GM19468 (cell line): ENCODE data around the gene TRIO.
"Not testable (repeated sequence)": the region's sequence is repeated elsewhere in the genome, so short reads cannot be mapped to it uniquely, and the experiment has no call there.

ENCODE experiments used
- ATAC-seq: cut with Tn5 transposase; IDR thresholded peaks from one replicate; pipeline ENCODE4 v1.9.1; 2021; ENCODE audit warnings: mild to moderate bottlenecking, moderate library complexity, moderate number of reproducible peaks; ENCODE audit not compliant: unreplicated experiment; ENCODE audit errors: extremely low read depth

TRIO gene

DNA sequence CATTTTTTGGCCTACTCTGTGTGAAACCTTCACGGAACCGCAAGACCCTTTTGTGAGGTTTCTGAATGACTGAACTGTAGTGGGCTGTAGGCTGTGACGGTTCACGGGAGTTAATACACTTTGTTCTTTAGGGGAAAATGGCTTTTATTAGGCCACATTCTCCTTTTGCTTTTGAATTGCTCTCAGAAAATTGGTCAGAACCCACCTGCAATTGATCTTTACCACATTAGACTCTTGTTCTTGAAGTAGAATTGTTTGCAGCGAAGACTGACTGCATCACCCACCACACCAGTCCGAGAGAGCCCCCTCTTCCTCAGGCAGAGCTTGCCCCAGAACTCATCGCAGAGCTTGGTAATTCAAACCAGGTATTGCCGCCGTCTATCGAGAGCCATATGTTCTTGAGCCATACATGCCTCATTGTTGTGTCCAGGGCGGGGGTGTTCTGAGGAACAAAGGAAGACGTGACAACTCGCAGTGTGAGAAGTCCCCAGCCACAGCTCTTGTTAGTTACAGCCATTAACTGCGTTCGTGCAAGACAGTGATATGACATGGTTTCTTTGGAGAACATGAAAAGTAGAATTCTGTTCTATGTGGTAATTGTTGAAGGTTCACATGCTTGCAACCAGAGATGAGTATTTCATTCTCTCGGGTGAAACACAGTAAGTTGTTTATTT lies 272.0 kb downstream of the TRIO start:
- no peak for ATAC-seq

DNA sequence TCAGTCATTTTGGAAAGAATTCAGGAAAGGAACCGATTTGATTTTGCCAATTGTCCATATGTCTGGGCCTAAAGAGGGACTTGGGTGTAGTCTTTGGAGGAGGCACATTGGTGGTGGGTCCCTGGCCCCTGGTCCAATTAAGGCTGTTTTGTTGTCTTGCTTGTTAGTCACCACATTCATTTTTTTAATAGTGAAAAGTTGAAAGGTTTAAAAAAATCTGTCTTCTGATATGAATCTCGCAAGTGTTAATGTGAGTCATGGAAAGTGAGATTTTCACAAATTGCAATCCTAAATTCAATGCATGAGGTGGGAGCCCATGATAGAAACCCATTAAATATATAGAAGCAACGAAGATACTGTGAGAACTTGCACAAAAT lies 272.5 kb downstream of the TRIO start:
- no peak for ATAC-seq

DNA sequence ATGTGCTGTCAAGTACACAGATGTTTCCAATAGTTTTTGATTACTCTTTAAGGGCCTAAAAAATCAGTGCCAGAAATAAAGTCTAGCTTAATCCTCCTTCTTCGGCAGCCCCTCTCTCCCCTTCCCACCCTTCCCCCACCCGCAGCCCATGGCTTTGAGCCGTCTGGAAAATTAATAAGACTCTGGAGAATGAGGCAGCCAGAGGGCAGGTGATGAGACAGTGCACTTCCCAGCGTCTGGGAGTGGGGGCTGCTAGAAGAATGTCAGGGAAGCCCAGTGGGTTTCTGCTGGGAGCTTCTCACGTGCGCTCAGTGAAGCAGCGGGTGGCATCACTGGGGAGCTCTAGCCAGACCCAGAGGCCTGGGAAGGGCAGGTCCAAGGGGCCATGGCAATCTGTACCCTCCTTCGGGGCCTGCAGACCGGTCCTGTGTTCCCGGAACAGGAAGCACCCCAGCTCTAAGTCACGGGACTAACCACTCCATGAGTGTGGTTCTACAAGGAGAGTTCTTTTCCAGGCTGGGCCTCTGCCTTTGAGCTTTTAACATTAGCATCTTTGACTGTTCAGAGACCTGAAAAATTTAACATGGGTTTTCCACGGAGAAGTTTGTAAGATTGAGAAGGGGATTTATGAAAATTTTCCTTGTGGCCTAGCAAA lies 273.6 kb downstream of the TRIO start:
- no peak for ATAC-seq

DNA sequence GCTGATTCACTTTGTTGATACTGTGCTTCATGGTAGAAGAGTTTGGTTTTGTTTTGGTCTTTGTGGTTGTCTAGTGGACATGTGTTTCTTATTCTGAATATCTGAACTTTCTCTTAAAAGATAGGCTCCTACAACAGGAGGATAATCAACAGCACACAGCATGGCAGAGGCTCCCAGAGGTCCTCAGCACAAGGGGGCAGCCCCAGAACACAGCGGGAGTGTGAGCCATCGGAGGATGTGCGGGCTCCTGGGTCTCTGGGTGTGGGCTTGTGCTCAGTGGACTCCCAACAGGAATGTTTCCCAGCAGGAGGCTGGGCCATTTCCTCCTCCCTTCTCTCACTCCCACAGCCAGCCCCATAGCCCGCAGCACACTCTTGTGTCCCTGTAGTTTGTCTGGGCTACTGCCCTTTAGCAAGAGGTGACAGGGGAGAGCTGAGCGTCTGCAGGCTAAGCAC lies 274.2 kb downstream of the TRIO start:
- no peak for ATAC-seq

DNA sequence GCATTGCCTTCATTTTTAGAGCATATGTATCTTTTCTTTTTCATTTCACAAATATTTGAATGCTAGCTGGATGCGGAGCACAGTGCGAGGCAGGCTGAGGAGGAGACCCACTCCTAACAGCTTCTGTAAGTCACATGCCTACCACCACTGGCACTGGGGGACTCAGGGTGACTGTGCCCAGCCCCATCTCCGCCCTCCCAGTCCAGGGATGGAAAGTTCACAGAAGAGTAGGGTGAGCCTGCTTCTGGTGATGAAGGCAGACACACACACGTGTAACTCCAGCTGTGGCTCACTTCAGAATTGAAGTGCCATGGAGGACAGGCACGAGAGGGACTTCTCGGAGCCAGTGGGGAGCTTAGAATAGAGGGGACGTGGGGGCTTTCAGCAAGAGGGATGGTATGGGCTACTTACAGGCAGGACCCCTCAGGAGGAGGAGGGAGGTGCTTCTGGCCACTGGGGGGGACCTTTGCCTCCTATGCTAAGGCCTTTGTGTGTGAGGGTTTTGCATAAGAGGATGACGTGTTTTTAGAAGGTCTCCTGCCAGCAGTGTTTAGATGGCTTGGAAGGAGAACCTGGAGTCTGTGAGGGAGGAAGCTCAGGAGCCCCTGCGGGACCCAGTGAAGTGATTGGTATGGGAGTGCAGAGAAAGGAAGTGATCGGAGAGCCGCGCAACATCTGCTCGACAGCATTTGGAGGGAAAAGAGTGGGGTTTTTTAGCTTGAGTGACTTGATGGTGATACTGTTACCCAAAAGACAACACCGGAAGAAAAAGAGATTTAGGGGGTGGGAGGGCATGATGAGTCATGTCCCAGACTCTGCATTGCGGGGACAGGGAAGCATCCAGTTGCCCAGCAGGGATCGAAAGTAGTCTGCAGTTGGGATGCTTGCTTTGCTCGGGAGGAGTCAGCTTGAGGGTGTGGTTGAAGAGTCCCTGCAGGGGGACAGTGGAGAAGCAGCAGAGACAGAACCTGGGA lies 274.9 kb downstream of the TRIO start:
- no peak for ATAC-seq

DNA sequence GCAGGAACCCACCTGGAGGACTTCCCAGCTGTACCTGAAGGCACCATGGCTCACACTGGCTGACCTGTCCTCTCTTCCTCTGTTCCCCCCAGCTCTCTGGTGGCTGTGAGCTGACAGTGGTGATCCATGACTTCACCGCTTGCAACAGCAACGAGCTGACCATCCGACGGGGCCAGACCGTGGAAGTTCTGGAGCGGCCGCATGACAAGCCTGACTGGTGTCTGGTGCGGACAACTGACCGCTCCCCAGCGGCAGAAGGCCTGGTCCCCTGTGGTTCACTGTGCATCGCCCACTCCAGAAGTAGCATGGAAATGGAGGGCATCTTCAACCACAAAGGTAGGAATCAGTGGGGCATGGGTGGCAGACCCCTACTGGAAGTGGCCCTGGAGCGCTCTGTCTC lies 276.5 kb downstream of the TRIO start:
- no peak for ATAC-seq

DNA sequence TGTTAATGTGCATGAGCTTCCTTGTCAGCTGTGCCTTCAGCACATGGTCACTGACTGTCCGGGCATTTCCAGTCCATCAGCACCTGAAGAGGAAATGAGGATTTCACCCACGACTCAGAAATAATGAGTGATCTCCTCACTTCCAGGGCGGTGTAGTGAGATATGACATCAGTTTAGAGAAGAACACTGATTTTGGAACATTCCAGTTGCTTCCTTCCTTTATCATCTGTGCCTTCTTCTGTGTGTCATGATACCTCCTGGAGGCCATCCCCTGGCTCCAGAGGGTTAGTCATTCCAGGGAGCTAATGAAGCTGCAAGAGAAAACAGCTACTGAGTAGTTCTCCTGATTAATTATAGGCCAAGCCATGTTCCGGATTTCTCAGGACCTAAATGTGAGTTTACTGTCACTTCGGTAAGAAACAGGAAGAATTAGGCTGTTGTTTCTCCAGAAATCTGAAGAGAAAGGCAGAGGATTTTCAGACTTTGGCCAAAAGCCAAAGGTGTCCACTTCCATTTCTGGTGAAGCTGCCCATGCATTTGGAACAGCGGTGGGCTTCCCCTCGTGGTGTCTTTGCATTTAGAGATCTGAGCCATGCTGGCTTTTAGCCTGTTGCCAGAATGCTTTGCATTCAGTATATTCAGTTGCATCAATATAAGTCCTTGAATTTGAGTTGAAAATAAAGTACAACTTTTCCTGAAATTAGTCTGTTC lies 277.1 kb downstream of the TRIO start:
- ATAC-seq: no peak

DNA sequence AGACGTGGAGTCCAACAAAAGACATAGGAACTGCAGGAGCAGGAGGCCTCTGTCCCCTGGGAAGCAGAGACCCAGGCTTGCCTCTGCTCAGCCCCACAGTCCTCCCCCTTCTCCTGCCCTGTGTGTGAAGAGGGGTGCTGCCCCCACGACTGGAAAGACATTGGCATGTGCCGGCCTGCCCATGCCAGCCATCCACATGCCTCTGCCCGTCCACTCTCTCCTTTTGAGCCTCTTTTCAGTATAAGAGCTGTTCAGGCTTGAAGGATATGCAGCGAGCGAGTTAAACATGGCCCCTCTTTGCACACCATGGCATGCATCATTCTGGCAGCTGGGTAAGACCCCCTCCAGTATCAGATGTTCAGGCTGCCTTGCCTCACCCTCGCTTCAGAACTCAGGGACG lies 278.7 kb downstream of the TRIO start:
- no peak for ATAC-seq

DNA sequence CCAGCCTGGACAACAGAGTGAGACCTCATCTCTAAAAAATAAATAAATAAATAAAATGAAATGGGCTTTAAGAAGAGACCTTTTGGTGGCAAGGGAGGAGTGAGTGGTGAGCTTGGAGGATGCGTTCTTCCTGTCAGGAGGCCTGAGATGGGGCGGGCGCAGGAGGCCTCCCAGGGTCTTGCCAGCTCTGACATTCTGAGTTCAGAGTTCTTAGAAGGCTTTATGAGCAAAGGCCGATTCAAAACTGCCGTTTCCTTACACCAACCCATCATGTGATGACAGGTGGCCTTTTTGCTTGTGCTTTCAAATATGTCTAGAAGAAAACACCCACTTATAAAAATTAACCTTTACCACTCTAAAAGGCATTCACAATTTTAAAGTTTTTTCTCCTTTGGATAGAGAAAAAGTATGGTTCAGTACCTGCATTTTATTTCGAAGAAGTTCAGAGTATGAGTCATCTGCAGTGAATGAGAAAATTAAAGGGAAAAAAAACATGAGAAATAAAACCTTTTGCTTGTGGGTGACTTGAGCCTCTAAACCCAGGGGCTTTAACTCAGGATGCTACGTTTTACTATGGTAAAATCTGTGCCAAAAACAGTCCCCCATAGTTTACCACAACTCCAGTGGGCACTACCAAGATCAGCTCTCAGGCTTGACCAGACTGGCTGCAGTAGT lies 281.0 kb downstream of the TRIO start:
- ATAC-seq: no peak

DNA sequence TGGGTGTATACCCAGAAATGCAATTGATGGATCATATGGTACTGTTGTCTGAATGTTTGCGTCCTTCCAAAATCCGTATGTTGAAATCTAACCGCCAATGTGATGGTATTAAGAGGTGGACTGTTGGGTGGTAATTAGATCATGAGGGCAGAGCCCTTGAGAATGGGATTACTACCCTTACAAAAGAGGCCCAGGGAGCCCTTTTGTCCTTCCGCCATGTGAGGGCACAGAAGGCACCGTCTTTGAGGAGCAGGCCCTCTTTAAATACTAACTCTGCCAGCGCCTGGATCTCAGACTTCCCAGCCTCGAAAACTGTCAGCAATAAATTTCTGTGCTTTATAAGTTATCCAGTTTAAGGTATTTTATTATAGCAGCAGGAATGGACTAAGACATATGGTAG lies 282.4 kb downstream of the TRIO start:
- no peak for ATAC-seq

DNA sequence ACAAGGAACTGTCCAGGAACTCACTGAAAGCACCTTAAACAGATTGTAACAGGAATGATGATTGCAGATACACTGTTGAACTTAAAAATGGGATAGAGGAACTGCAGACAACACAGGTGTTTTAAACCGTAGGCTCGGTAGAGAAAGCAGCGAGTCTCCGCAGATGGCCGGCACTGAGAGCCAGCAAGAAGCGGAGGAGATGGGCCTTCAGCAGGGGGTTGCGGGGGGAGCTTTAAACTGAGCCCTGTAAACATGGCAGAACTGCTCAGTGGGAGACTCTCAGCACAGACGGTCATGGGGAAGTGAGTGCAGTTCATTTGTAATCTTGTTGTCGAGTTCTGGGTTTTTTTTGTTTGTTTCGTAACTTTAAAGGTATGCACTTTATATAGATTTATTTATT lies 283.4 kb downstream of the TRIO start:
- ATAC-seq: no peak

DNA sequence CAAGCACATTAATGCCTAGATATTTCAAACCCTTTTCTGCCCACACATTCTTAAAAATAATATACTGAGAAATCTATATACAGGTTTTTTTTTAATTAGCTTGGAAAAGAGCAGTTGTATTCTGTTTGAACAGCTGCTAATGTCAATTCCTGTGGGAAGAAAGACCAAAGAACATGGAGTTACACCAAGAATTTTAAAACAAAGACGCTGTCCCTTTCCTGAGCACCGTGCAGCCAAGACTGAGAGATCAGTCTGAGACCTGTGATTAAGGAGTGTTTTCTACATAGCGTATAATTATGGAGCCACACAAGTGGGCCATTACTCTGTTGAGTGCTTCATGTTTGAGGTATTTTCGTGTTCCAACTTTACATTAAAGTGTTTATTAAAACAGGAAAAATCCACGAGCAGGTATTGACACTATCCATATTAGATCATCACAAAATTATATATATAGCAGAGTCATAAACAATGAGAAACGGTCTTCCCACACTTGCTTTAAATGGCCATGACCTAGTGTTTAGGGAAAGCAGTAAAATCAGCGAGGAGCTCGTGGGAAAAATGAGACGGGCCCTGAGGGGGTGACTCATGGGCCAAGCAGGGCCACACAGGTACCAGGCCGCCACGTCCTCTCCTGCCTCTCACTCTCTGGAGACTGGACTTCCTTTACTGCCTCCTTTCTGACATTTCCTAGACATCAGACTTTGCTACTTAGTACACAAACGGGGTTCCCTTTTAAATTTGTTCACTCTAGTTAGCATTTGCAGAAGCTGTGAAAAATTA lies 285.4 kb downstream of the TRIO start:
- ATAC-seq: no peak

DNA sequence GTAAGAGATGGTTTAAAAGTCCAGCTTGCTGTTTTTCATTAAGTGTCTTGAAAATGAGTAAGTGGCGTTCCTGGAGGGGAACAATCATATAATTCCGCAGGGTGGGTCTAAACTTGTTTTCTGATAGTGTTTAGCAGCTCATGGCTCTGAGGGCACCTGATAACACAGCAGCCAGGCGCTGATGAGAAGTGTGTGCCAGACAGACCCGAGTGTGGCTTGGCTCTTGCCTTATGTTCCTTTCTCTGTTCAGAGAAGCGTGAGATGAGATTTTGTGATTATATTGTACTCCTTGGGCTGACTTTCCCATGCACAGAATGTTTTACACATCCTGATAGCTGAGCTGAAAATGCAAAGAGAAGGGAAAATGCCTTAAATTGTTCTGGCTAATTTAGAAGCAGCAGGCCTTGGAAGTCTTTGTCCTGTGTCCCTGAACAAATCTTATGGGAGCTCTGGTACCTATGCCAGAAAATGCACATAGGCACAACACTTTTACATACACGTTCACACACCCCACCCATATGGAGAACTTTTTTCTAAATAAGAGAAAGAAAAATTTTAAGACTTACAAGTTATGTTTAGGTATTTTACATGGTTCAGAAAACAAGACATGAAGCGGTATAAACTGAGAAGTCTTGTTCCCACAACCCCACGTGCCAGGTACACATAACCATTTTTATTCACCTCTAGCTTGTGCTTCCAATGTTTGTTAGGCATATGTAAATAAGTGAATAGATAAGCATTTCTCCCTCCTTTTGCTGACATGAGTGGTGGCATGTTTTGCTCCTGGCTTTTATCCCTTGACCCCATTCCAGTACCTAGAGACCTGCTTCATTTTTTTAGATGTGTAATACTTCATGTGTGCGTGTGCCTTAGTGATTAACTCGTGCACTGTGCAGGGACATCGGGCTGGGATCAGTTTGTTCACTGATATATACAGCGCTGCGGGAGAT lies 286.2 kb downstream of the TRIO start:
- no peak for ATAC-seq

DNA sequence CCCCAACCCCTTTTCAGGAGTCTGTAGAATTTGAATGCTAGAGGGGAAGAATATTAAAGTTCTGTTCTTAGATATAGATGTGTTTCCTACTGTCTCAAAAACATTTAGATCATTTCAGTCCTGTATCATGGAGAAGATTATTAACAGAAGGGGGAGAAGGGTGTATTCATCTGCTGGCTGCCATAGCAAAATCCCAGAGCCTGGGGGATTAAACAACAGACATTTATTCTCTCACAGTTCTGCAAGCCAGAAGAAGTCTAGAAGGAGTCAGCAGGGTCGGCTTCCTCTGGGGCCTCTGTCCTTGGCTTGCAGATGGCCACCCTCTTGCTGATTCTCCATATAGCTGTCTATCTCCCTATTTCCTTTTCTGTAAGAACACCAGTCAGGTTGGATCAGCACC lies 288.4 kb downstream of the TRIO start:
- no peak for ATAC-seq

DNA sequence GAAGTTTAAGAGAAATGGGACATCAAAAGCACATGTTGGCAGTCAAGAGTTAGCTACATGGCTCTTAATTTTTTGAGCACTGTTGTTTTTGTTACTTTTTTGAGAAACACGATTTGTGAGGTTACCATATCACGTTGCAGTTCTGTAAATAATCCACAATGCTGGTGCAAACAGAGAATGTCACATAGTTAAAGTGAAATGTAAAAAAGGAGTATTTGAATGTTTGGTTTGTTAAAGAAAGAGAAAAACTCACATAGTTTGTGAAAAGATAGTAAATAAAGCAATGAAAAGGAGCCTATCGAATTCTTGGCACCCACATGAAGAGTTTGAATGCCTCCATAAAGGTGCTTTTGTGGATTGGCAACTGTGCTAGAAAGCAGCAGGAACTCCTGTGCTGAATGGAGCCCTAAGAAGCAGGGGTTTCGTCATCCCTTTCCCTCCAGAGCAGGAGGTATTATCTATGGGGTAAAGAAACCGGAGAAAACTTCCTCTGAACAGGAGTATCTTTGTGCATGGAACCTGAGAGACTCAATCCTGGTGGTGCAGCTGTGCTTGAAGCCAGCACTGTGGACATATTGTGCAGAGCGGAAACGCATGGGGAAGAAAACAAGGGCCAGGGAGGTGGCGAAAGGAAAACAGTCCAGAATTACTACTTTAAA lies 289.9 kb downstream of the TRIO start:
- ATAC-seq: no peak

DNA sequence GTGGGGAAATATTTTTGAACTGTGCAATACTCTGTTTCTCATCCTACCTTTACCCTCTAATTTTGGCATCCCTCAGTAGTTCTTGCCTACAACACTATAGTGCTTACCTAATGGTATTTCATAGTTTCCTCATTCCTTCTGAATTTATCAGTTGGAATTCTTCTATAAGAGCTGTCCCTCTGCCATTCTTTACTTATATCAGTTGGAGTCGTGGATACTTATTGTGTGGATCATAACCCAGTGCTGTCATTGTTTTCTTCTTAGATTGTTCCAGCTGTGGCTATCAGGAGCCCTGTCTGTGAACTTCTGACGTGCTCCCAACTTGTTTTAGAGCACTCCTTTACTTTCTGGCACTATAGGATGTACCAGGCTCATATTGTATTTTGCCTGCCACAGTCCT lies 292.3 kb downstream of the TRIO start:
- no peak for ATAC-seq

DNA sequence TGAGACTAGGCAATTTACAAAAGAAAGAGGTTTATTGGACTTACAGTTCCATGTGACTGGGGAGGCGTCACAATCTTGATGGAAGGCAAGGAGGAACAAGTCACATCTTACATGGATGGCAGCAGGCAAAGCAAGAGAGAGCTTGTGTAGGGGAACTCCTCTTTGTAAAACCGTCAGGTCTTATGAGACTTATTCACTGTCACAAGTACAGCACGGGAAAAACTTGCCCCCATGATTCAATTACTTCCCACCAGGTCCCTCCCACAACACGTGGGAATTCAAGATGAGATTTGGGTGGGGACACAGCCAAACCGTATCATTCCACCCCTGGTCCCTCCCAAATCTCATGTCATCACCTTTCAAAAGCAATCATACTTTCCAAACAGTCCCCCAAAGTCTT lies 293.0 kb downstream of the TRIO start:
- ATAC-seq: not testable (repeated sequence)
